ENCODE data around the gene SELENOI. TPM values are rescaled to one million over a fixed set of nuclear protein-coding genes. Genes with fewer than 3 reads are reported as not detected.

The SELENOI gene
- total and polyA plus RNA-seq, 10 of the 15 experiments (the other 5 are each of a cell fraction or from before 2014, with no cell fraction given): 5.2 to 31.4 (median 17.4) TPM

DNA sequence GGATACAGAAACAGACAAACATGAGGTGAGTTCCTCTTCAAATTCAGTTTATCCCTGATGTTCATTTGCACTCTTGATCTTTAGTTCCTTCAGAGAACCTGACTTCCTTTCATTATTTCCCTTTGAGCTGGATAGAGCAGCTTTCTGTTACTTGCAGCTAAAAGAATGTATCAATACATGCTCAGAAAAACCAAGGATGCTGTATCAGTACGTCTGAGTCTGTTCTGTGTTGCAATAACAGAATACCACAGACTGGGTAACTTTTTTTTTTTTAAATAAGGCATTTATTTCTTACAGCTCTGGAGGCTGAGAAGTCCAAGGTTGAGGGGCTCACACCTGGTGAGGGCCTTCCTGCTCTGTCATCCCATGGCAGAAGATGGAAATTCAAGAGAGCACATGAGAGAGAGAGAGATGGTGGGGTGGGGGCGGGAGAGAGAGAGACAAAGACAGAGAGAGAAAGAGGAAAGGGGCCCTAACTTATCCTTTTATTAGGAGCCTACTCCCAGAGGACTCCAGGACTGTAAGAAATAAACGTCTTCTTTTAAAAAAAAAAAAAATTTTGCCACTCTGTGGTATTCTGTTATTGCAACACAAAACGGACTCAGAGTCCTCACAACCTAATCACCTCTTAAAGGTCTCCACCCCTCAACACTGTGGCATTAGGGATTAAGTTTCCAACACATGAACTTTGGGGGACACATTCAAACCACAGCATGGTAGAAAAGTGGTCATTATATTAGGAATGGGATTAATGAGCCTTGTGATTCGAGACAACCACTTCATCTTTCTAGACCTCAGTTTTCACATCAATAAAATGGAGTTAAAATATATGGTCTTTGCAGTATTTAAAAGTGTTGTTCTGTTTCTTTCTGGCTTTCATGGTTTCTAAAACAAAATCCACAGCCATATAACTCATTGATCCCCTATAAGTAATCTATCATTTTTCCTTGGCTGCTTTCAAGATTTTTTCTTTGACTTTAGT is 18.4 kb upstream of the SELENOI start:
- H3K9ac ChIP-seq (ENCODE audit: control insufficient read depth, insufficient read depth, low read length): no peak overlapping the region
- FAIRE-seq: no peak
- no peak for ATAC-seq
- in situ Hi-C loops (cut with MboI) (no loop called here), intact Hi-C loops (cut with micrococcal nuclease; ENCODE audit: unreplicated experiment) (no loop called here)
- H3K9me3 ChIP-seq (replicated peaks; ENCODE audit: control insufficient read depth, insufficient read depth, low read length): no peaks in the 10 kb centered on the region
- no peak for DNase-seq (ENCODE audit: low read depth, low spot score)
- no peak overlapping the region for H3K27ac ChIP-seq (ENCODE audit: control insufficient read depth, insufficient read depth)
- no peak overlapping the region for H3K4me2 ChIP-seq (ENCODE audit: control insufficient read depth, insufficient read depth)
- ChIA-PET SMC1A (ENCODE audit: uncharacterized antibody, unreplicated experiment) (interaction anchor here (0.6 to 1.8 kb wide), 8 partner anchors 12 to 563 kb away, joined by 3 to 4 read pairs (median 3); no protein-coding TSS in a partner anchor), POLR2A (no interaction called here), CTCF (interaction anchor here (0.6 to 1.6 kb wide), 9 partner anchors 9 to 336 kb away, joined by 3 to 6 read pairs (median 4); no protein-coding TSS in a partner anchor), RAD21 (ENCODE audit: unreplicated experiment) (interaction anchor here (1.5 kb wide), 1 partner anchor 81 kb away, joined by 4 read pairs; no protein-coding TSS in a partner anchor)
- no peaks in the 10 kb centered on the region for H3K27me3 ChIP-seq (replicated peaks in 1 of 2; ENCODE audit: control insufficient read depth in 2 of 2, insufficient read depth in 2 of 2, low read length in 1 of 2)
- no peaks in the 10 kb centered on the region for H3K36me3 ChIP-seq (ENCODE audit: control insufficient read depth in 2 of 2, insufficient read depth in 2 of 2, low read length in 1 of 2)
- H4K20me1 ChIP-seq (ENCODE audit: control insufficient read depth, insufficient read depth): no peaks in the 10 kb centered on the region
- no peaks in the 10 kb centered on the region for H3K4me1 ChIP-seq (ENCODE audit: control insufficient read depth, insufficient read depth, low read length)
- no TSS peak for BruUV-seq (replicated peaks)
- H3K4me3 ChIP-seq: no peak overlapping the region
- no peak for TF ChIP-seq JUNB (IDR thresholded peaks at IDR 0.05)
- TF ChIP-seq NFYB (IDR thresholded peaks at IDR 0.05; ENCODE audit: insufficient read depth, low read depth, low read length): no peak
- TF ChIP-seq ZNF622 (IDR thresholded peaks at IDR 0.05): no peak
- no peak for TF ChIP-seq ASH2L (IDR thresholded peaks at IDR 0.05; ENCODE audit: borderline replicate concordance, low read depth)
- no peak for TF ChIP-seq BACH1 (IDR thresholded peaks at IDR 0.05; ENCODE audit: borderline replicate concordance)
- no peak for TF ChIP-seq POLR2AphosphoS5 (IDR thresholded peaks at IDR 0.05; ENCODE audit: low read length)
- no peak for TF ChIP-seq CREB1 (IDR thresholded peaks at IDR 0.05; ENCODE audit: low read depth)
- no peak for TF ChIP-seq TCF12 (IDR thresholded peaks at IDR 0.05; ENCODE audit: low read depth, low read length)
- TF ChIP-seq, protein P1, sequence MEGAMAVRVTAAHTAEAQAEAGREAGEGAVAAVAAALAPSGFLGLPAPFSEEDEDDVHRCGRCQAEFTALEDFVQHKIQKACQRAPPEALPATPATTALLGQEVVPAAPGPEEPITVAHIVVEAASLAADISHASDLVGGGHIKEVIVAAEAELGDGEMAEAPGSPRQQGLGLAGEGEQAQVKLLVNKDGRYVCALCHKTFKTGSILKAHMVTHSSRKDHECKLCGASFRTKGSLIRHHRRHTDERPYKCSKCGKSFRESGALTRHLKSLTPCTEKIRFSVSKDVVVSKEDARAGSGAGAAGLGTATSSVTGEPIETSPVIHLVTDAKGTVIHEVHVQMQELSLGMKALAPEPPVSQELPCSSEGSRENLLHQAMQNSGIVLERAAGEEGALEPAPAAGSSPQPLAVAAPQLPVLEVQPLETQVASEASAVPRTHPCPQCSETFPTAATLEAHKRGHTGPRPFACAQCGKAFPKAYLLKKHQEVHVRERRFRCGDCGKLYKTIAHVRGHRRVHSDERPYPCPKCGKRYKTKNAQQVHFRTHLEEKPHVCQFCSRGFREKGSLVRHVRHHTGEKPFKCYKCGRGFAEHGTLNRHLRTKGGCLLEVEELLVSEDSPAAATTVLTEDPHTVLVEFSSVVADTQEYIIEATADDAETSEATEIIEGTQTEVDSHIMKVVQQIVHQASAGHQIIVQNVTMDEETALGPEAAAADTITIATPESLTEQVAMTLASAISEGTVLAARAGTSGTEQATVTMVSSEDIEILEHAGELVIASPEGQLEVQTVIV (IDR thresholded peaks at IDR 0.05; ENCODE audit: borderline replicate concordance, partially characterized antibody): no peak
- no peak for TF ChIP-seq STAT1 (conservative IDR thresholded peaks at IDR 0.05)
- TF ChIP-seq, protein P2, sequence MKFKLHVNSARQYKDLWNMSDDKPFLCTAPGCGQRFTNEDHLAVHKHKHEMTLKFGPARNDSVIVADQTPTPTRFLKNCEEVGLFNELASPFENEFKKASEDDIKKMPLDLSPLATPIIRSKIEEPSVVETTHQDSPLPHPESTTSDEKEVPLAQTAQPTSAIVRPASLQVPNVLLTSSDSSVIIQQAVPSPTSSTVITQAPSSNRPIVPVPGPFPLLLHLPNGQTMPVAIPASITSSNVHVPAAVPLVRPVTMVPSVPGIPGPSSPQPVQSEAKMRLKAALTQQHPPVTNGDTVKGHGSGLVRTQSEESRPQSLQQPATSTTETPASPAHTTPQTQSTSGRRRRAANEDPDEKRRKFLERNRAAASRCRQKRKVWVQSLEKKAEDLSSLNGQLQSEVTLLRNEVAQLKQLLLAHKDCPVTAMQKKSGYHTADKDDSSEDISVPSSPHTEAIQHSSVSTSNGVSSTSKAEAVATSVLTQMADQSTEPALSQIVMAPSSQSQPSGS (IDR thresholded peaks at IDR 0.05; ENCODE audit: low read length): no peak
- no peak for TF ChIP-seq IKZF1 (conservative IDR thresholded peaks at IDR 0.05)
- TF ChIP-seq SUZ12 (IDR thresholded peaks at IDR 0.05; ENCODE audit: unreplicated experiment): no peak
- TF ChIP-seq, protein P3, sequence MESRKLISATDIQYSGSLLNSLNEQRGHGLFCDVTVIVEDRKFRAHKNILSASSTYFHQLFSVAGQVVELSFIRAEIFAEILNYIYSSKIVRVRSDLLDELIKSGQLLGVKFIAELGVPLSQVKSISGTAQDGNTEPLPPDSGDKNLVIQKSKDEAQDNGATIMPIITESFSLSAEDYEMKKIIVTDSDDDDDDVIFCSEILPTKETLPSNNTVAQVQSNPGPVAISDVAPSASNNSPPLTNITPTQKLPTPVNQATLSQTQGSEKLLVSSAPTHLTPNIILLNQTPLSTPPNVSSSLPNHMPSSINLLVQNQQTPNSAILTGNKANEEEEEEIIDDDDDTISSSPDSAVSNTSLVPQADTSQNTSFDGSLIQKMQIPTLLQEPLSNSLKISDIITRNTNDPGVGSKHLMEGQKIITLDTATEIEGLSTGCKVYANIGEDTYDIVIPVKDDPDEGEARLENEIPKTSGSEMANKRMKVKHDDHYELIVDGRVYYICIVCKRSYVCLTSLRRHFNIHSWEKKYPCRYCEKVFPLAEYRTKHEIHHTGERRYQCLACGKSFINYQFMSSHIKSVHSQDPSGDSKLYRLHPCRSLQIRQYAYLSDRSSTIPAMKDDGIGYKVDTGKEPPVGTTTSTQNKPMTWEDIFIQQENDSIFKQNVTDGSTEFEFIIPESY (IDR thresholded peaks at IDR 0.05): no peak
- no peak for TF ChIP-seq SMAD1 (IDR thresholded peaks at IDR 0.05; ENCODE audit: low read depth, partially characterized antibody)
- no peak for TF ChIP-seq ZSCAN29 (IDR thresholded peaks at IDR 0.05)
- no peaks in the 10 kb centered on the region for H3K79me2 ChIP-seq (ENCODE audit: control insufficient read depth, insufficient read depth, low read length)
- no peak overlapping the region for H2AFZ ChIP-seq (ENCODE audit: control insufficient read depth, low read depth, low read length)
- 23% methylated on average over 5 of the region's 5 CpGs for WGBS (ENCODE audit: insufficient coverage, insufficient replicate concordance, low lambda C conversion rate, missing lambda C conversion rate)
